ENCODE measurements around the gene CTU1.

The CTU1 gene

GRCh38 chr19:51131780-51132680 lies 23.8 kb upstream of the CTU1 start:
- peak; percentile 85 for DNase-seq

GRCh38 chr19:51129716-51130115 lies 21.5 kb upstream of the CTU1 start:
- no peak for DNase-seq

GRCh38 chr19:51128227-51128626 lies 20.0 kb upstream of the CTU1 start:
- no peak for DNase-seq

- DNase-seq: peak; percentile 82
Measured at GRCh38 chr19:51127755-51128154, 19.5 kb upstream of the CTU1 start.

- no peak for DNase-seq
Measured at GRCh38 chr19:51127032-51127431, 18.8 kb upstream of the CTU1 start.

- no peak for DNase-seq
Measured at GRCh38 chr19:51125421-51126075, 17.3 kb upstream of the CTU1 start.

- DNase-seq: no peak
Measured at GRCh38 chr19:51124729-51125128, 16.5 kb upstream of the CTU1 start, which contains the start of gene SIGLEC9. Gene SIGLEC9, plus strand, starts transcription at chr19:51124906. Its CDS starts 69 bp downstream, at chr19:51124975.

GRCh38 chr19:51124216-51124615 lies 16.0 kb upstream of the CTU1 start:
- DNase-seq: no peak

GRCh38 chr19:51123802-51124201 lies 15.6 kb upstream of the CTU1 start:
- no peak for DNase-seq

- DNase-seq: peak; percentile 72
Measured at GRCh38 chr19:51123381-51123800, 15.2 kb upstream of the CTU1 start.

- DNase-seq: no peak
Measured at GRCh38 chr19:51122112-51122981, 14.1 kb upstream of the CTU1 start.

GRCh38 chr19:51121257-51121656 lies 13.0 kb upstream of the CTU1 start:
- DNase-seq: no peak

GRCh38 chr19:51120160-51120559 lies 12.0 kb upstream of the CTU1 start:
- no peak for DNase-seq

GRCh38 chr19:51119611-51120010 lies 11.4 kb upstream of the CTU1 start:
- DNase-seq: no peak

GRCh38 chr19:51119101-51119500 lies 10.9 kb upstream of the CTU1 start:
- DNase-seq: no peak

- DNase-seq: no peak
Measured at GRCh38 chr19:51116736-51117286, 8.6 kb upstream of the CTU1 start.

- no peak for DNase-seq
Measured at GRCh38 chr19:51114087-51114729, 6.0 kb upstream of the CTU1 start.

- DNase-seq: no peak
Measured at GRCh38 chr19:51111606-51112005, 3.4 kb upstream of the CTU1 start.

GRCh38 chr19:51110666-51110971 lies 2.4 kb upstream of the CTU1 start:
- DNase-seq: no peak

GRCh38 chr19:51108805-51109146 lies 567 bp upstream of the CTU1 start:
- no peak for DNase-seq

GRCh38 chr19:51107406-51108065 lies 673 bp downstream of the CTU1 start:
- no peak for DNase-seq

GRCh38 chr19:51103926-51104341 lies 4.3 kb downstream of the CTU1 start:
- no peak for DNase-seq

Measured in hematopoietic multipotent progenitor cell treated with erythropoietin and hydrocortisone succinate and interleukin-3 and kit ligand, for 4 days (in vitro differentiated cells).